HepG2 (cell line): ENCODE measurements around the gene BCCIP. TPM values are rescaled to one million over a fixed set of nuclear protein-coding genes. Genes with fewer than 3 reads are reported as not detected.

Source experiments
- CAMTA2 ChIP-seq: sonication (generic); formaldehyde crosslinking; IDR thresholded peaks from 2 replicates; pipeline ENCODE4 v1.4.0; 2020; ENCODE audit warnings: mild to moderate bottlenecking, missing genetic modification reagents, borderline replicate concordance
- CHD2 ChIP-seq: IDR thresholded peaks from 2 replicates; pipeline ENCODE4 v1.6.1; 2011; ENCODE audit warnings: low read depth, low read length, improper control_type of control experiment
- FOXA1 ChIP-seq, 2 experiments: fragments of 450-650 bp in 1 of 2; sonication (generic) in 1 of 2; formaldehyde crosslinking in 1 of 2; IDR thresholded peaks; 2 replicates each; pipeline versions ENCODE4 v1.4.0 to v1.6.1; 2016 to 2020; ENCODE audit warnings: missing genetic modification reagents in 1 of 2
- FOXK1 ChIP-seq: sonication (generic); formaldehyde crosslinking; IDR thresholded peaks from 2 replicates; pipeline ENCODE4 v1.4.0; 2020; ENCODE audit warnings: low read depth, missing genetic modification reagents, borderline replicate concordance
- GATAD2A ChIP-seq: IDR thresholded peaks from 2 replicates; pipeline ENCODE4 v1.6.1; 2016
- HDAC2 ChIP-seq: sonication (generic); formaldehyde crosslinking; IDR thresholded peaks from 2 replicates; pipeline ENCODE4 v1.4.0; 2020; ENCODE audit warnings: missing genetic modification reagents
- HDAC6 ChIP-seq: fragments of 200-600 bp; sonication (generic); IDR thresholded peaks from 2 replicates; pipeline ENCODE4 v1.7.0; 2017; ENCODE audit warnings: mild to moderate bottlenecking, antibody characterized with exemption, low read length, low read depth
- NCOA2 ChIP-seq: sonication (generic); formaldehyde crosslinking; IDR thresholded peaks from 2 replicates; pipeline ENCODE4 v1.8.0; 2022; ENCODE audit warnings: inconsistent platforms
- RXRB ChIP-seq: IDR thresholded peaks from 2 replicates; pipeline ENCODE4 v1.6.1; 2016; ENCODE audit warnings: borderline replicate concordance, missing genetic modification reagents, missing compliant biosample characterization
- SSRP1 ChIP-seq: IDR thresholded peaks from 2 replicates; pipeline ENCODE4 v1.6.1; 2016; ENCODE audit warnings: control low read depth
- THAP11 ChIP-seq: IDR thresholded peaks from 2 replicates; pipeline ENCODE4 v1.6.1; 2016; ENCODE audit warnings: missing biosample characterization, missing genetic modification reagents
- ZFX ChIP-seq: sonication (generic); formaldehyde crosslinking; IDR thresholded peaks from 2 replicates; pipeline ENCODE4 v1.4.0; 2020; ENCODE audit warnings: mild to moderate bottlenecking, low read depth, missing genetic modification reagents, moderate library complexity
- ZNF431 ChIP-seq: sonication (generic); formaldehyde crosslinking; IDR thresholded peaks from 2 replicates; pipeline ENCODE4 v1.9.0; 2022; ENCODE audit warnings: missing genetic modification reagents, low read depth, mild to moderate bottlenecking, borderline replicate concordance
- ZNF441 ChIP-seq: sonication (generic); formaldehyde crosslinking; IDR thresholded peaks from 2 replicates; pipeline ENCODE4 v1.7.0; 2021; ENCODE audit warnings: missing genetic modification reagents, borderline replicate concordance
- ZNF652 ChIP-seq: IDR thresholded peaks from 2 replicates; pipeline ENCODE4 v1.6.1; 2016; ENCODE audit warnings: low read depth, borderline replicate concordance
- ZNF746 ChIP-seq: sonication (generic); formaldehyde crosslinking; IDR thresholded peaks from 2 replicates; pipeline ENCODE4 v1.8.0; 2022; ENCODE audit warnings: mild to moderate bottlenecking, missing genetic modification reagents
- ZNF788 ChIP-seq: sonication (generic); formaldehyde crosslinking; IDR thresholded peaks from 2 replicates; pipeline ENCODE4 v1.5.0; 2020; ENCODE audit warnings: mild to moderate bottlenecking, missing genetic modification reagents, borderline replicate concordance
- polyA plus RNA-seq, 8 experiments: library from polyadenylated mRNA; depleted of rRNA in 3 of 8; stranded (reverse) in 7 of 8; unstranded in 1 of 8; fragments of >200 nt; fragmentation: Illumina TruSeq in 4 of 8; extraction: Trizol in 4 of 8; gene quantifications; 2 replicates each; pipeline versions ENCODE4 v1.2.1 to v1.2.3, GENCODE V29; 2011 to 2016; ENCODE audit warnings: low read depth in 4 of 8, missing spikeins in 1 of 8, mixed read lengths in 1 of 8; ENCODE audit not compliant: insufficient read depth in 1 of 8
- total RNA-seq, 5 experiments: library from RNA; depleted of rRNA; stranded (reverse); fragments of >200 nt; fragmentation: Illumina TruSeq; extraction: Trizol; gene quantifications; 2 replicates each; pipeline ENCODE4 v1.2.3, GENCODE V29; 2016; ENCODE audit warnings: low read depth in 1 of 5
- TF ChIP-seq, protein P1 (sequence below): sonication (generic); formaldehyde crosslinking; conservative IDR thresholded peaks from 2 replicates; pipeline ENCODE4 v1.4.0; 2020; ENCODE audit warnings: mild to moderate bottlenecking, missing genetic modification reagents, moderate library complexity
- TF ChIP-seq, protein P2 (sequence below): sonication (generic); formaldehyde crosslinking; IDR thresholded peaks from 2 replicates; pipeline ENCODE4 v1.5.0; 2020; ENCODE audit warnings: missing genetic modification reagents
- TF ChIP-seq, protein P3 (sequence below): sonication (generic); formaldehyde crosslinking; IDR thresholded peaks from 2 replicates; pipeline ENCODE4 v1.5.0; 2020; ENCODE audit warnings: missing genetic modification reagents, mild to moderate bottlenecking, borderline replicate concordance
- TF ChIP-seq, protein P4 (sequence below): sonication (generic); formaldehyde crosslinking; IDR thresholded peaks from 2 replicates; pipeline ENCODE4 v1.8.1; 2022; ENCODE audit warnings: low read depth, mild to moderate bottlenecking, missing genetic modification reagents

BCCIP gene
- total and polyA plus RNA-seq, 2 of the 13 experiments (the other 11 are each of a cell fraction or from before 2014, with no cell fraction given), result 37.0 to 132 TPM

DNA sequence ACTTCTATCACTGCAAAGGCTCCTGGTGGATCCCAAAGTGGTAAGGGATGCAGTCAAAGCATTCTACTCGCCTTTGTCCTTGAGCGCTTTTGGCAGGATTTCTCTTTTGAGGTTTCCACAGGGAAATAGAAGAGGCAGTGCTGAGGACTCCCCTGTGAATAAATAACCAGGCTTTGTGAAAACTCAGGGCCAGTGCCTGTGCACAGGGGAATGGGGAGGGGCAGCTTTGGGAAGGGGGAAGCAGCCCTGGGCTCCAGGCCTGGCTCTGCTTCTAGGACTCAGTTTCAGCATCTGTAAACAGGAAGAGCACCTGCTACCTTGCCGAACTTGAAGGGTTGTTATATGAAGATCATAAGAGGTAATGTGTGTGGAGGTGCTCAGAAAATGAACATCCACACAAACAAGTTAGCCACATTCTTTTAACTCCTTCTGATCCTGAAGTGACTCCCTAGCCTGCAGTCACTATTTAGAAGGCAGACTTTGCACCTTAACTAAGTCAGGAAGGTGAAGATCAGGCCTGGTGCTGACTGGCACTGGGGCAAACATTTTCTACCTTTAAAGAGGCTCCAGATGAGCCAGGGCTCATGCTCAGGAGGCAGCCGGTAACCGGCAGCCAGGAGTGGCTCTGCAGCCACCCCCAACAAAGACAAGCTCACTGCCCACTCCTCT lies 25.2 kb upstream of the BCCIP start (continued):
- TF ChIP-seq, protein P1, sequence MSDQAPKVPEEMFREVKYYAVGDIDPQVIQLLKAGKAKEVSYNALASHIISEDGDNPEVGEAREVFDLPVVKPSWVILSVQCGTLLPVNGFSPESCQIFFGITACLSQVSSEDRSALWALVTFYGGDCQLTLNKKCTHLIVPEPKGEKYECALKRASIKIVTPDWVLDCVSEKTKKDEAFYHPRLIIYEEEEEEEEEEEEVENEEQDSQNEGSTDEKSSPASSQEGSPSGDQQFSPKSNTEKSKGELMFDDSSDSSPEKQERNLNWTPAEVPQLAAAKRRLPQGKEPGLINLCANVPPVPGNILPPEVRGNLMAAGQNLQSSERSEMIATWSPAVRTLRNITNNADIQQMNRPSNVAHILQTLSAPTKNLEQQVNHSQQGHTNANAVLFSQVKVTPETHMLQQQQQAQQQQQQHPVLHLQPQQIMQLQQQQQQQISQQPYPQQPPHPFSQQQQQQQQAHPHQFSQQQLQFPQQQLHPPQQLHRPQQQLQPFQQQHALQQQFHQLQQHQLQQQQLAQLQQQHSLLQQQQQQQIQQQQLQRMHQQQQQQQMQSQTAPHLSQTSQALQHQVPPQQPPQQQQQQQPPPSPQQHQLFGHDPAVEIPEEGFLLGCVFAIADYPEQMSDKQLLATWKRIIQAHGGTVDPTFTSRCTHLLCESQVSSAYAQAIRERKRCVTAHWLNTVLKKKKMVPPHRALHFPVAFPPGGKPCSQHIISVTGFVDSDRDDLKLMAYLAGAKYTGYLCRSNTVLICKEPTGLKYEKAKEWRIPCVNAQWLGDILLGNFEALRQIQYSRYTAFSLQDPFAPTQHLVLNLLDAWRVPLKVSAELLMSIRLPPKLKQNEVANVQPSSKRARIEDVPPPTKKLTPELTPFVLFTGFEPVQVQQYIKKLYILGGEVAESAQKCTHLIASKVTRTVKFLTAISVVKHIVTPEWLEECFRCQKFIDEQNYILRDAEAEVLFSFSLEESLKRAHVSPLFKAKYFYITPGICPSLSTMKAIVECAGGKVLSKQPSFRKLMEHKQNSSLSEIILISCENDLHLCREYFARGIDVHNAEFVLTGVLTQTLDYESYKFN, result peak; percentile 64
- TF ChIP-seq THAP11, result 0 out of 2 replicates have a peak, but pooled peaks have one; percentile 14
- TF ChIP-seq, protein P2, sequence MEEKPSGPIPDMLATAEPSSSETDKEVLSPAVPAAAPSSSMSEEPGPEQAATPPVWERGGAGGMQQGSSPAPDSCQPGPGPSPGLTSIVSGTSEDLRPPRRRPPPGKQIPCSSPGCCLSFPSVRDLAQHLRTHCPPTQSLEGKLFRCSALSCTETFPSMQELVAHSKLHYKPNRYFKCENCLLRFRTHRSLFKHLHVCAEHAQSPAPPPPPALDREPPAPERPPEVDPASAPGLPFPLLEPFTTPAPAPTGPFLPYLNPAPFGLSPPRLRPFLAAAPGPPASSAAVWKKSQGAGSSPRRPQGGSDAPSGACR (CRISPR knock-in tag), result no peak
- no peak for TF ChIP-seq HDAC6
- TF ChIP-seq, protein P3, sequence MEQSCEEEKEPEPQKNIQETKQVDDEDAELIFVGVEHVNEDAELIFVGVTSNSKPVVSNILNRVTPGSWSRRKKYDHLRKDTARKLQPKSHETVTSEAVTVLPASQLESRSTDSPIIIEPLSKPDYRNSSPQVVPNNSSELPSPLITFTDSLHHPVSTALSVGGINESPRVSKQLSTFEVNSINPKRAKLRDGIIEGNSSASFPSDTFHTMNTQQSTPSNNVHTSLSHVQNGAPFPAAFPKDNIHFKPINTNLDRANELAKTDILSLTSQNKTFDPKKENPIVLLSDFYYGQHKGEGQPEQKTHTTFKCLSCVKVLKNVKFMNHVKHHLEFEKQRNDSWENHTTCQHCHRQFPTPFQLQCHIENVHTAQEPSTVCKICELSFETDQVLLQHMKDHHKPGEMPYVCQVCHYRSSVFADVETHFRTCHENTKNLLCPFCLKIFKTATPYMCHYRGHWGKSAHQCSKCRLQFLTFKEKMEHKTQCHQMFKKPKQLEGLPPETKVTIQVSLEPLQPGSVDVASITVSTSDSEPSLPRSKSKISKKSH, result no peak
- peak; percentile 82 for TF ChIP-seq ZNF652 (CRISPR knock-in tag)
- peak; percentile 30; the same call in 1 of the 2 replicates for TF ChIP-seq GATAD2A (CRISPR knock-in tag)
- no peak for TF ChIP-seq ZNF746 (CRISPR knock-in tag)
- TF ChIP-seq ZNF431 (CRISPR knock-in tag), result no peak
- no peak for TF ChIP-seq CHD2
- no peak for TF ChIP-seq ZNF441
- no peak for TF ChIP-seq CAMTA2
- peak; percentile 44; the same call in 1 of the 2 replicates for TF ChIP-seq RXRB (CRISPR knock-in tag)
- TF ChIP-seq FOXA1 (IDR thresholded peaks at IDR 0.05), result no peak
- TF ChIP-seq FOXA1 (CRISPR knock-in tag; IDR thresholded peaks at IDR 0.05), result 0 out of 2 replicates have a peak, but pooled peaks have one; percentile 6
- TF ChIP-seq FOXK1 (CRISPR knock-in tag), result peak; percentile 36; the same call in 1 of the 2 replicates
- TF ChIP-seq ZFX (CRISPR knock-in tag), result peak; percentile 42
- peak; percentile 39; the same call in 1 of the 2 replicates for TF ChIP-seq HDAC2 (CRISPR knock-in tag)
- no peak for TF ChIP-seq SSRP1
- peak; percentile 31; the same call in 1 of the 2 replicates for TF ChIP-seq ZNF788 (CRISPR knock-in tag)
- TF ChIP-seq, protein P4, sequence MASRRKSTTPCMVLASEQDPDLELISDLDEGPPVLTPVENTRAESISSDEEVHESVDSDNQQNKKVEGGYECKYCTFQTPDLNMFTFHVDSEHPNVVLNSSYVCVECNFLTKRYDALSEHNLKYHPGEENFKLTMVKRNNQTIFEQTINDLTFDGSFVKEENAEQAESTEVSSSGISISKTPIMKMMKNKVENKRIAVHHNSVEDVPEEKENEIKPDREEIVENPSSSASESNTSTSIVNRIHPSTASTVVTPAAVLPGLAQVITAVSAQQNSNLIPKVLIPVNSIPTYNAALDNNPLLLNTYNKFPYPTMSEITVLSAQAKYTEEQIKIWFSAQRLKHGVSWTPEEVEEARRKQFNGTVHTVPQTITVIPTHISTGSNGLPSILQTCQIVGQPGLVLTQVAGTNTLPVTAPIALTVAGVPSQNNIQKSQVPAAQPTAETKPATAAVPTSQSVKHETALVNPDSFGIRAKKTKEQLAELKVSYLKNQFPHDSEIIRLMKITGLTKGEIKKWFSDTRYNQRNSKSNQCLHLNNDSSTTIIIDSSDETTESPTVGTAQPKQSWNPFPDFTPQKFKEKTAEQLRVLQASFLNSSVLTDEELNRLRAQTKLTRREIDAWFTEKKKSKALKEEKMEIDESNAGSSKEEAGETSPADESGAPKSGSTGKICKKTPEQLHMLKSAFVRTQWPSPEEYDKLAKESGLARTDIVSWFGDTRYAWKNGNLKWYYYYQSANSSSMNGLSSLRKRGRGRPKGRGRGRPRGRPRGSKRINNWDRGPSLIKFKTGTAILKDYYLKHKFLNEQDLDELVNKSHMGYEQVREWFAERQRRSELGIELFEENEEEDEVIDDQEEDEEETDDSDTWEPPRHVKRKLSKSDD (CRISPR knock-in tag), result no peak
- TF ChIP-seq NCOA2 (CRISPR knock-in tag), result peak; percentile 39; the same call in 1 of the 2 replicates
